T-helper 2 cell treated with Interferon-gamma antibody and Interleukin-4, amounts not matched to agents 100 ng/mL and 5 ng/mL, for 36 hours (primary cell): ENCODE measurements around the gene GRIA4. TPM values are rescaled to one million over a fixed set of nuclear protein-coding genes. Genes with fewer than 3 reads are reported as not detected.

Experiments
- intact Hi-C: fragments of 100-400 bp; cut with micrococcal nuclease; formaldehyde crosslinking; loops from one replicate; pipeline ENCODE4 v1.15.1; 2023
- total RNA-seq: library from RNA; stranded (reverse); gene quantifications from 2 replicates; pipeline ENCODE4 v1.2.3, GENCODE V29; 2022

The GRIA4 gene
- total RNA-seq, 1 donor from 2014 or later, result not detected

- intact Hi-C loops, result no loop called here
Measured at GRCh38 chr11:105636496-105636895, 26.6 kb downstream of the GRIA4 start.

GRCh38 chr11:105639527-105639926, 29.7 kb downstream of the GRIA4 start:
- intact Hi-C loops, result no loop called here

DNA sequence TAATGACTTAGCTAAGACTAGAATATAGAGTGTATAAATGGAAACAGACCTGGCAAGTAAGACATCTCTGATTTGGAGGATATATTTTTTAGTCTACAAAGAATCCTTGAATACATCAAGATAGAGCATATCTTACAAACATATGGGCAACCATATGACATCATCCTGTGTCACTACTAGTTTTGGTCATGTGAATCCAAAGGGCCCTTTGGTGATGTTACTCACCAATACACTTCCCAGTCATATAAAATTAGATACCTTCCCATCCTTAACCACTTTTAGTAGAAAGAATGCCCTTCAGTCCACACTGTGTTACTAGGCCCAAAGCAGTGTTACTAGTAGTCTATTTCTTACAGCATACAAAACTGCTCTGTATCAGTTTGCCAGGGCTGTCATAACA, 31.6 kb downstream of the GRIA4 start:
- intact Hi-C loops, result no loop called here

DNA sequence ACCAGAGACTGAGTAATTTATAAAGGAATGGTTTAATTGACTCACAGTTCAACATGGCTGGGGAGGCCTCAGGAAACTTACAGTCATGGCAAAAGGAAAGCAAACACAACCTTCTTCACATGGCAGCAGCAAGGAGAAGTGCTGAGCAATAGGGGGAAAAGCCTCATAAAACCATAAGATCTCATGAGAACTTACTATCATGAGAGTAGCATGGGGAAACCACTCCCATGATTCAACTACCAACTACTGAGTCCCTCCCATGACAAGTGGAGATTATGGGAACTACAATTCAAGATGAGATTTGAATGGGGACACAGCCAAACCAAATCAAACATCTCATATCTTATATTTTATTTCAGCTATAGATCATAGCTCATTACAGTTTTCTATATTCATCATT, 33.0 kb downstream of the GRIA4 start:
- intact Hi-C loops, result no loop called here

GRCh38 chr11:105644839-105645573, 35.1 kb downstream of the GRIA4 start:
- intact Hi-C loops, result no loop called here

DNA sequence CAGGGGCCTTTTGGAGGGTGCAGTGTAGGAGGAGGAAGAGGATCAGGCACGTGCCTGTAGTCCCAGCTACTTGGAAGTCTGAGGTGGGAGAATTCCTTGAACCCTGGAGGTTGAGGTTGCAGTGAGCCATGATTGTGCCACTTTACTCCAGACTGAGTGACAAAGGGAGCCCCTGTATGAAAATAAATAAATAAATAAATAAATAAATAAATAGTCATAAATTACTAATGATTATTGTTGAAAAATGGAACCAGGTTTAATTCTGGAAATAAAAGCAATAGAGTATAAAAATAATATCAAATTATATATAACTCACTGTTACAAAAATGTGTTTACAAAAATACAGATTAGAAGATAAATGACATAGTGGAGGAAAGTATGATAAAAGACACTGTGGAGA, 37.9 kb downstream of the GRIA4 start:
- intact Hi-C loops, result no loop called here

- intact Hi-C loops, result no loop called here
Measured at GRCh38 chr11:105648762-105649161, 38.9 kb downstream of the GRIA4 start.

DNA sequence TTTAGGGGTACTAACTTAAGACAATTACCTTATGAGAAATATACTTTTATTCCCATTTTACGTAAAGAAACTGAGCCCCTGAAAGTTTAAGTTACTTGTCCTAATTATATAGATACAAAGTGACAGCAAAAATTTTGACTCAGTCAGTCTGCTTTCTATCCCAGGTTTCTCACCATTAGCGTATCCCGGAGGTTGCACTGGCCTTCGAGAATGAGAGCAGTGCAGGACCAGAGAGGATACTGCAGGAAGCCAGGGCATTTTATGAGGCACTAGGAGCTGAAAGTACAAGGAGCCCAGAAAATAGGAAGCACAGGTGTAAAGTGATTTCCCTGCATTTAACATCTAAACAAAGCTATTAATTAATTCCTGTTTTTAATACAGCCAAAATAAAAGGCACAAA, 55.4 kb downstream of the GRIA4 start:
- intact Hi-C loops, result no loop called here

- intact Hi-C loops, result no loop called here
Measured at GRCh38 chr11:105667441-105667840, 57.6 kb downstream of the GRIA4 start.

- intact Hi-C loops, result no loop called here
Measured at GRCh38 chr11:105670811-105671210, 60.9 kb downstream of the GRIA4 start.

DNA sequence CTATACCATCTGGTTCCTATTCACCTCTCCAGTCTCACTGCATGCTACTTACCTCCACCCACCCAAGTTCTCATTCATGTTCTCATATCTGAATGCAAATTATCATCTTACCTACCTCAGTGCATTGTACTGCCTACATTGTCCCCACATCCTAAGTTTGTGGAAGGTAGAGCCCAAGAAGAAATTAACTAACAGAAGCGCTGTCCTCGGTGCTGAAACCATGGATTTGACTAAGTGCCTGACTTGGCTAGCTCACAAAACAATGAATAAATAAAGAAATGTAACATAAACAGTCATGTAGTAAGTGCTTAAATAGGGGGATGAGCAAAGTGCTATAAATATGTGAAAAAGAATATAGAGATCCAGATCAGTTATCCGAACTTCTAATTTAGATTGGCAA, 63.2 kb downstream of the GRIA4 start:
- intact Hi-C loops, result no loop called here

DNA sequence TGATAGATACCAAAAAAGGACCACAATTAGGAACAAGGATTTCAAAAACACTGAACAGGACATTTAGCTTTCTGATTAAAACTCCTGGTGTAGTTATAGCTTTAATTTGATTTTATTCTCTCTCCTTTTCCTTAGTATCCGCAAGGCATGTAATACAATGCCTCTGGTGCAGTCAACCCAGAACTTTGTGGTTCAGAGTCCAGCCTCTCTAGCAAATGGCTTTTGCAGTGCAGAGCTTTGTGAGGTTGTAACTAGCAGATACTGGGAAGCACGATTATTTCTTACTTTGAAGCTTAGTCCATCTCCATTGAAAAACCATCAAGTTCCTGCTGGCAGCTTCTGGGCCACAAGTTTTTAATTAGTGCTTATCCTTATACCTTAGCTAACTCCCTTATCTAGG, 79.8 kb downstream of the GRIA4 start:
- intact Hi-C loops, result no loop called here

DNA sequence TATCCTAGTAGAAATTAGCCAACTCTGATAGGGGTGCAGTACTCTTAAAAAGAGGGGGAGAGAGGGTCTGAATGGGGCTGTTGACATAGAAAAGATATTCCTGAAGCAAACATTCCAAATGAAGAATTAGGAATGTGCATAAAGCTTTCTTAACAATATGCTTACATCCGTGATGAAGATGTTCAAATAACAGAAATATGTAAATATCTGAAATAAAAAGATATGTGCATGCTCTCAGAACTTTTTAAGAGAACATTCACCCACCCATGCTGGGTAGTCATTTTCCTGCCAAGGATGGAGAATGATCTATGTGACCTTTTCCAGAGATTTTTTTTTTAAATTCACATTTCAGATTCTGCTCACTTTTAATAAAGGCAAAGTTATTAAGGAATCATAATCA, 80.6 kb downstream of the GRIA4 start:
- intact Hi-C loops, result no loop called here

DNA sequence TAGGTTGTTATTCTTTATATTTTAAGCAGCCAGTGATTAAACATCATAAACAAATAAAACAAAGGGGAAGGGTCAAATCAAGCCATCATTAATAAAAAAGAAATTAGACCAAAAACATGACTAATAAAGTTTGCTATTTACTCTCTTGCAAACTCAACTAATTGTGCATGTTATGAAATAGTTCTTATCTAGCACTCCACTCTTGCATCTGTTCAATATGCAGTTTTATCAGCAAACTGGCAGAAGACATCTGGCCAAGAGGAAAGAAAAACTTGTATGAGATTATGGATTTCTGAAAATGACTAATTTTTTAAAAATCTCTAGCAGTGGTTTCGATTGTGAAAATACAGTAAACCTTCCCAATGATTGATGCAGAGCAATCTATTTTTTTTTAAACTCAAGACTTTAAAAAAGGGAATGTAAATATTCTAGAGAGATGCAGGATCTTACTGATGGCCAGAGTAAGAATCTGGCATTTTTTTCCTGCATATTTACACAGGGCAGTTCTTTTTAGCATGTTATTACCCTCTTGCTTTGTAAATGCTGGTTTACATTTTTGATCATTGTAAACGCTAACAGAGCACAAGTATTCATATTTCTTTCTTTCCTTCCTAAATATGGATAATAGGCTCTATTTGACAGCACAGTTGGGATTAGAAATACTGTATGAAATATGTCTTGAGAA, 83.3 kb downstream of the GRIA4 start:
- intact Hi-C loops, result no loop called here

DNA sequence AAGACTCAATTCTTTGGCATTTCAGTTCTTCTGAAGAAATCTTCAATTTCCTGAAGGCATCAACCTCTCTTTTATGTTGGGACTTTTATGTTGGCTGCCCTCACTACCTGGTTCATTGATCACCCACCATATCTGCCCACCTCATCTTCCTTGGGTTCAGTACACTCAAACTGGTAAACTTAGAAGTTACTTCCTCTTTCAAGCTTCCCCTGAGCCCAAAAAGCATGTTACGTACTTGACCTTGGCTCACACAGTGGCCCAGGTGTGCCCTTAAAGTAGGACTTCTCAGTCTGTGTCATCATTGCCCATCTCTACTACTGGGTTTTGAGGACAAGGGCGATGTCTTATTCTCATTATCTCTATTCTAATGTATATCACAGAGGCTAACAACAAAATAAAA, 86.1 kb downstream of the GRIA4 start:
- intact Hi-C loops, result no loop called here

DNA sequence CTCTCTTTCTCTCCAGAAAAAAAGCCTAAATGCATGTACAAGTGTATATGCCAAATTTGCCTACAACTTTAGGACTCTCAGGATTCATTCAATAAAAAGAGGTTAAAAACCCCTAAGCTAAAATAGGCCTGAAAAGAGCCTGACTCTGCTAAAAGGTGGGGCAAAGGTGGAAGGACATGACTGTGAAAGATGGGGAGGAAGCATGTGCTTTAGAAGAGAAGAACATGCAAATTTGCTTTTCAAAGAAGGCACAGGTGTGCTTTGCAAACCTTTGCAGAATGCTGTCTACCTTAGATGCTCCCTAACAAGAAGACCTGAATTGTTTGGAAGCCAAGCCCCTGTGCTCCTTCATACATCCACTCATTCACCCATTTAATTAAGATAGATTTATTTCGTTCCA, 87.4 kb downstream of the GRIA4 start:
- intact Hi-C loops, result no loop called here

- intact Hi-C loops, result no loop called here
Measured at GRCh38 chr11:105699203-105699602, 89.3 kb downstream of the GRIA4 start.

DNA sequence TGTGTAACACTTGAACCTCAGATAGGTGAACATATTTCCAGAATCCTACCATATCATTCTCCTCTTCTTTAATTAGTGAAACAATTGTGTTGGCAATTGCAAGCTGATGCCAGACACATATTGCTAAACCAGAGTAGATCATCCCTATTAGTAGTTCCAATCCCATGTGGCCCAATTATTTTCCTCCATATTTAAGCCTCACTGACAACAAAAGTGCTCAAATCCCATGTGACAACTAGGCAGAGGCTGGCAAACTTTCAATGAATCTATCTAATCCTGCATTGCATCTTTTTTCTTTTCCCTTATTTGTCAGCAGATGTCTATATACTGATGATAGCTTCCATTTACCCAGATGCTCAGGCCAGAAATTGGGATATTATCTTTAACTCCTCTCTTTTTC, 90.4 kb downstream of the GRIA4 start:
- intact Hi-C loops, result no loop called here

GRCh38 chr11:105701098-105701497, 91.2 kb downstream of the GRIA4 start:
- intact Hi-C loops, result no loop called here

- intact Hi-C loops, result no loop called here
Measured at GRCh38 chr11:105705786-105706530, 96.1 kb downstream of the GRIA4 start.

GRCh38 chr11:105713106-105713505, 103.2 kb downstream of the GRIA4 start:
- intact Hi-C loops, result no loop called here

DNA sequence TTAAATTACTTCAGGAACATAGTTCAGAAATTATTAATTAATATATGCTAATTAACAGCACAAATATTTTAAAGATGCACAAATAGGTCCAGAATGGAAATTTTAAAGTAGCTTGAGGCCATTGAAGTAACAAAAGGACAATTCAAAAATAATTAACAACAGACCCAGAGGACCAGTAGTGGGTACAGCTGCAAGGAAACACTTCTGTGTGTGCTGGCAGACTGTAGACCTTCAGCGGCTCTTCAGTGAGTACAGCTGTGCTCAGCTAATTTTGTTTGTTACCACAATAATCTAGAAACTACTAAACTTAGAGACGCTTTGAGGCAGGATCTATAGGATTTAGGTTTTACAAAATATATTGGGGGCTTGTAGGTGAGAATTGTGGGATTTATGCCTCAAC, 103.8 kb downstream of the GRIA4 start:
- intact Hi-C loops, result no loop called here
